ENCODE measurements around the gene AMH.

AMH gene

DNA sequence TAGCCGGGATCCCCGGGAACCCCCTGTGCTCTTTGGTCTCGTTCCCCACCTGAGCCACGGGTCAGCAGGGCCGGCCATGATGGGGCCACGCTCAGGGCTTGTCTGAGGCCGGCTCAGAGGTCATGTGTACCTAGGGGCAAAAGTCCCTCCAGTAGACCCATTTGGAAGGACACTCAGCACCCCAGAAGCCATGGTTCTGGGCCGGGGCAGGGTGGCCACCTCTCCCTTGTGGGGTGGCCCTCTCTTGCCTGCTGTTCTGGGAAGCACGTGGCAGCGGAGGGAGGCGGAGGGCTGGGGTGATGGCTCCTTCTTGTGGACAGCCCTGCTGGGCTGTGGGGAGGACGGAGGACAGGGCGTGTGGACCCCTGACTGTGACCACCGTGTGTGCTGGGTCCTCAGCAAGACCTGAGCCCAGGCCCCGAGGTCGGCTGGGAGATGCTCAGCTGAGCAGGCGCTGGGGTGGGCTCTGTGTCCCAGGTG is 39.3 kb downstream of the AMH start:
- Histone ChIP-seq H3K27ac (ENCODE audit: extremely low read depth, low read depth, low read length) (no peak overlapping the region), H3K9me3 (ENCODE audit: control insufficient read depth, insufficient read depth, low read depth, low read length) (no peaks in the 10 kb centered on the region), H3K36me3 (ENCODE audit: control insufficient read depth in 2 of 2, insufficient read depth in 1 of 2, low read length in 2 of 2) (no peaks in the 10 kb centered on the region), H3K4me3 (ENCODE audit: low read depth, low read length) (no peak overlapping the region), H3K4me1 (ENCODE audit: control insufficient read depth, insufficient read depth, low read length) (no peaks in the 10 kb centered on the region)
- TF ChIP-seq ZBTB7A (tag by site-specific recombination; IDR thresholded peaks at IDR 0.05; ENCODE audit: low read depth) (no peak), ZNF16 (tag by site-specific recombination; IDR thresholded peaks at IDR 0.05; ENCODE audit: low read depth) (no peak), ZNF140 (tag by site-specific recombination; IDR thresholded peaks at IDR 0.05) (no peak), KLF9 (tag by site-specific recombination; IDR thresholded peaks at IDR 0.05; ENCODE audit: low read depth) (no peak), ZBTB17 (tag by site-specific recombination; IDR thresholded peaks at IDR 0.05) (no peak), ZSCAN30 (tag by site-specific recombination; IDR thresholded peaks at IDR 0.05) (no peak), ZNF114 (tag by site-specific recombination; IDR thresholded peaks at IDR 0.05) (no peak), GFI1B (tag by site-specific recombination; IDR thresholded peaks at IDR 0.05) (no peak), ZNF37A (tag by site-specific recombination; IDR thresholded peaks at IDR 0.05) (no peak), ZNF777 (tag by site-specific recombination; IDR thresholded peaks at IDR 0.05; ENCODE audit: borderline replicate concordance) (no peak), YY2 (tag by site-specific recombination; IDR thresholded peaks at IDR 0.05) (no peak), ZNF785 (tag by site-specific recombination; IDR thresholded peaks at IDR 0.05) (no peak), OVOL3 (tag by site-specific recombination; IDR thresholded peaks at IDR 0.05) (no peak), ZNF175 (tag by site-specific recombination; IDR thresholded peaks at IDR 0.05) (no peak)
- TF ChIP-seq, protein P1, sequence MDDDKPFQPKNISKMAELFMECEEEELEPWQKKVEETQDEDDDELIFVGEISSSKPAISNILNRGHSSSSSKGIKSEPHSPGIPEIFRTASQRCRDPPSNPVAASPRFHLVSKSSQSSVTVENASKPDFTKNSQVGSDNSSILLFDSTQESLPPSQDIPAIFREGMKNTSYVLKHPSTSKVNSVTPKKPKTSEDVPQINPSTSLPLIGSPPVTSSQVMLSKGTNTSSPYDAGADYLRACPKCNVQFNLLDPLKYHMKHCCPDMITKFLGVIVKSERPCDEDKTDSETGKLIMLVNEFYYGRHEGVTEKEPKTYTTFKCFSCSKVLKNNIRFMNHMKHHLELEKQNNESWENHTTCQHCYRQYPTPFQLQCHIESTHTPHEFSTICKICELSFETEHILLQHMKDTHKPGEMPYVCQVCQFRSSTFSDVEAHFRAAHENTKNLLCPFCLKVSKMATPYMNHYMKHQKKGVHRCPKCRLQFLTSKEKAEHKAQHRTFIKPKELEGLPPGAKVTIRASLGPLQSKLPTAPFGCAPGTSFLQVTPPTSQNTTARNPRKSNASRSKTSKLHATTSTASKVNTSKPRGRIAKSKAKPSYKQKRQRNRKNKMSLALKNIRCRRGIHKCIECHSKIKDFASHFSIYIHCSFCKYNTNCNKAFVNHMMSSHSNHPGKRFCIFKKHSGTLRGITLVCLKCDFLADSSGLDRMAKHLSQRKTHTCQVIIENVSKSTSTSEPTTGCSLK (tag by site-specific recombination; IDR thresholded peaks at IDR 0.05) = no peak
- TF ChIP-seq, protein P2, sequence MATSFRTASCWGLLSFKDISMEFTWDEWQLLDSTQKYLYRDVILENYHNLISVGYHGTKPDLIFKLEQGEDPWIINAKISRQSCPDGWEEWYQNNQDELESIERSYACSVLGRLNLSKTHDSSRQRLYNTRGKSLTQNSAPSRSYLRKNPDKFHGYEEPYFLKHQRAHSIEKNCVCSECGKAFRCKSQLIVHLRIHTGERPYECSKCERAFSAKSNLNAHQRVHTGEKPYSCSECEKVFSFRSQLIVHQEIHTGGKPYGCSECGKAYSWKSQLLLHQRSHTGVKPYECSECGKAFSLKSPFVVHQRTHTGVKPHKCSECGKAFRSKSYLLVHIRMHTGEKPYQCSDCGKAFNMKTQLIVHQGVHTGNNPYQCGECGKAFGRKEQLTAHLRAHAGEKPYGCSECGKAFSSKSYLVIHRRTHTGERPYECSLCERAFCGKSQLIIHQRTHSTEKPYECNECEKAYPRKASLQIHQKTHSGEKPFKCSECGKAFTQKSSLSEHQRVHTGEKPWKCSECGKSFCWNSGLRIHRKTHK (tag by site-specific recombination; IDR thresholded peaks at IDR 0.05) = no peak
- TF ChIP-seq, protein P3, sequence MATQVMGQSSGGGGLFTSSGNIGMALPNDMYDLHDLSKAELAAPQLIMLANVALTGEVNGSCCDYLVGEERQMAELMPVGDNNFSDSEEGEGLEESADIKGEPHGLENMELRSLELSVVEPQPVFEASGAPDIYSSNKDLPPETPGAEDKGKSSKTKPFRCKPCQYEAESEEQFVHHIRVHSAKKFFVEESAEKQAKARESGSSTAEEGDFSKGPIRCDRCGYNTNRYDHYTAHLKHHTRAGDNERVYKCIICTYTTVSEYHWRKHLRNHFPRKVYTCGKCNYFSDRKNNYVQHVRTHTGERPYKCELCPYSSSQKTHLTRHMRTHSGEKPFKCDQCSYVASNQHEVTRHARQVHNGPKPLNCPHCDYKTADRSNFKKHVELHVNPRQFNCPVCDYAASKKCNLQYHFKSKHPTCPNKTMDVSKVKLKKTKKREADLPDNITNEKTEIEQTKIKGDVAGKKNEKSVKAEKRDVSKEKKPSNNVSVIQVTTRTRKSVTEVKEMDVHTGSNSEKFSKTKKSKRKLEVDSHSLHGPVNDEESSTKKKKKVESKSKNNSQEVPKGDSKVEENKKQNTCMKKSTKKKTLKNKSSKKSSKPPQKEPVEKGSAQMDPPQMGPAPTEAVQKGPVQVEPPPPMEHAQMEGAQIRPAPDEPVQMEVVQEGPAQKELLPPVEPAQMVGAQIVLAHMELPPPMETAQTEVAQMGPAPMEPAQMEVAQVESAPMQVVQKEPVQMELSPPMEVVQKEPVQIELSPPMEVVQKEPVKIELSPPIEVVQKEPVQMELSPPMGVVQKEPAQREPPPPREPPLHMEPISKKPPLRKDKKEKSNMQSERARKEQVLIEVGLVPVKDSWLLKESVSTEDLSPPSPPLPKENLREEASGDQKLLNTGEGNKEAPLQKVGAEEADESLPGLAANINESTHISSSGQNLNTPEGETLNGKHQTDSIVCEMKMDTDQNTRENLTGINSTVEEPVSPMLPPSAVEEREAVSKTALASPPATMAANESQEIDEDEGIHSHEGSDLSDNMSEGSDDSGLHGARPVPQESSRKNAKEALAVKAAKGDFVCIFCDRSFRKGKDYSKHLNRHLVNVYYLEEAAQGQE (tag by site-specific recombination; IDR thresholded peaks at IDR 0.05) = no peak
- TF ChIP-seq, protein P4, sequence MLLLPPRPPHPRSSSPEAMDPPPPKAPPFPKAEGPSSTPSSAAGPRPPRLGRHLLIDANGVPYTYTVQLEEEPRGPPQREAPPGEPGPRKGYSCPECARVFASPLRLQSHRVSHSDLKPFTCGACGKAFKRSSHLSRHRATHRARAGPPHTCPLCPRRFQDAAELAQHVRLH (tag by site-specific recombination; IDR thresholded peaks at IDR 0.05) = no peak
- ChIA-PET POLR2A (interaction anchor here (1.0 to 1.7 kb wide), 3 partner anchors 9 to 187 kb away, joined by 3 to 5 read pairs (median 4); partner anchors contain the start of genes GADD45B, LSM7 and SPPL2B), CTCF (interaction anchor here (0.7 to 1.0 kb wide), 3 partner anchors 13 to 349 kb away, joined by 3 read pairs; no protein-coding TSS in a partner anchor)

Data from HEK293 (cell line).